IPS-18c (cell line): ENCODE measurements around the gene ZFYVE28.

Source experiments
- H3K4me3 ChIP-seq: 2 replicates; pipeline ENCODE4 v1.7.0; 2013; ENCODE audit warnings: low read depth, mild to moderate bottlenecking, low read length, moderate library complexity; ENCODE audit not compliant: insufficient read depth
- H3K9me3 ChIP-seq: one replicate; pipeline ENCODE4 v1.6.1; 2013; ENCODE audit warnings: mild to moderate bottlenecking, low read length, moderate library complexity; ENCODE audit not compliant: control insufficient read depth, insufficient read depth

The ZFYVE28 gene

DNA sequence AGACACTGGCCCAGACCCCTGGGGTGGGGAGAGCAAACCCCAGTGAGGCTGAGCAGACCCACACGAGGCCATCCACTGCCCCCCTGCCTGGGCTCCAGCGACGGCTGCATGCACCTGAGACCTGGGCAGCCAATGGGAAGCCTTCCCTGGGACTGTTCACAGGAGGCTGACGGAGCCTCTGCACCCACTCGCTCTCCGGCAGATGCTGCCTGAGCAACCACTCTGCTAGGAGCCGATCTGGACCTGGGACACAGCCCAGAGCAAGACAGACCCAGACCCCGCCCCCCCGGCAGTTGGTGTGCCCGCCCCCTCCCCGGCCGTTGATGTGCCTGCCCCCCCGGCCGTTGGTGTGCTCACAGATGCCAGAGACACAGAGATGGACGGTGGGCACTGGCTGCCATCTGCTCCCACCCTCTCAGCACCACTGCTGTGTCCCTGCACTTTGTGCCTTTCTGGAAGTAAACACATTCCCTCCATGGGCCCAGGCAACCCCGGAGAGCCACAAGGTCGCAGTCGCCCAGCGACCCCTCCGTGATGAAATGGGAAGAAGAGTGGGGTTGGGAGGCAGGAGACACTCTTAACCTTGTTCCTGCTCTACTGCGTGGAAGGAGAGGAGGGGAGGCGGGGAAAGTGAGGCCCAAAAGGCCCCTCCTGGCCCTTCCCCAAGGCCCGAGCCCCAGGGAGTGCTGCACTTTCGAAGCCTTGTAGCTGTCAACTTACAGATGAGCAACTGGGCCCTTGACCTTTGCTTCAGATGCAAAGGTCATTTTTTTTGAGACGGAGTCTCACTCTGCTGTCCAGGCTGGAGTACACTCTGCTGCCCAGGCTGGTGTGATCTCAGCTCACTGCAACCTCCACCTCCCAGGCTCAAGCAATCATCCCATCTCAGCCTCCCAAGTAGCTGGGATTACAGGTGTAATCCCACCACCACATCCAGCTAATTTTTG lies 62.0 kb downstream of the ZFYVE28 start:
- Histone ChIP-seq H3K9me3 (no peaks in the 10 kb centered on the region), H3K4me3 (no peak overlapping the region)

DNA sequence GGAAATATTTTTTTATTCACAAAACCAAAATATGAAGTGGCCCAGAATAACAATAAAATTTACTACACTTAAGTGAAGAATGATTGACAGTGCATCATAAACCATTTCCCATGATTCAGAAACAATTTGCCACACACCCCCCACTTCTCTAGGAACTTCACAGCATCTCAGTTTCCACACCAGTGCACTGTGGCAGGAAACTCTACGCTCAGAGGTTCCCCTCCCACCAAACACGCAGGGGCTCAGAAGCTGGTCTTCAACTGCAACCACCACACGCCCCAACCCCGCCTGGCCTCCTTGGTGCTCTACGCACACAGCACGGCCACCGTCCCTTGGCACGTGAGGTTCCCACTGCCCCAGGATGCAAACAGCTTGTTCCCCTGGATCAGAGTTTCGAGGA lies 63.7 kb downstream of the ZFYVE28 start:
- no peak overlapping the region for H3K4me3 ChIP-seq
- H3K9me3 ChIP-seq, result no peaks in the 10 kb centered on the region

DNA sequence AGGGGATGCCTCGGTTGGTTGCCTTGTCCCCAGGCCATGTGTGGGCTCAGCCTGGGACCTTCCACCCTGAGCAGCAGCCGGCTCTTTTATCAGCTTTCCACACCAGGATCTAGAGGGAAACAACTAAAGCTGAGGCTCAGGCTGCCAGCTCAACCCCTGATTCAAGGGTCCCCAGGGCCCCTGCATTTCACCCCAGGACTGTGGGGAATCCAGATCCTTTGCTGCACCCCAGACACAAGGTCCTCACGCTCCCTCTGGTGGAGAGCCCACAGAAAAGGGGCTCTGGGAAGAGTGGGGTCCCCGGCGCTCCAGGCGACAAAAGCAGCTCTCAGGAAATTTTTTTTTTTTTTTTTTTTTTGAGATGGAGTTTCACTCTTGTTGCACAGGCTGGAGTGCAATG lies 64.3 kb downstream of the ZFYVE28 start:
- no peaks in the 10 kb centered on the region for H3K9me3 ChIP-seq
- H3K4me3 ChIP-seq, result no peak overlapping the region

DNA sequence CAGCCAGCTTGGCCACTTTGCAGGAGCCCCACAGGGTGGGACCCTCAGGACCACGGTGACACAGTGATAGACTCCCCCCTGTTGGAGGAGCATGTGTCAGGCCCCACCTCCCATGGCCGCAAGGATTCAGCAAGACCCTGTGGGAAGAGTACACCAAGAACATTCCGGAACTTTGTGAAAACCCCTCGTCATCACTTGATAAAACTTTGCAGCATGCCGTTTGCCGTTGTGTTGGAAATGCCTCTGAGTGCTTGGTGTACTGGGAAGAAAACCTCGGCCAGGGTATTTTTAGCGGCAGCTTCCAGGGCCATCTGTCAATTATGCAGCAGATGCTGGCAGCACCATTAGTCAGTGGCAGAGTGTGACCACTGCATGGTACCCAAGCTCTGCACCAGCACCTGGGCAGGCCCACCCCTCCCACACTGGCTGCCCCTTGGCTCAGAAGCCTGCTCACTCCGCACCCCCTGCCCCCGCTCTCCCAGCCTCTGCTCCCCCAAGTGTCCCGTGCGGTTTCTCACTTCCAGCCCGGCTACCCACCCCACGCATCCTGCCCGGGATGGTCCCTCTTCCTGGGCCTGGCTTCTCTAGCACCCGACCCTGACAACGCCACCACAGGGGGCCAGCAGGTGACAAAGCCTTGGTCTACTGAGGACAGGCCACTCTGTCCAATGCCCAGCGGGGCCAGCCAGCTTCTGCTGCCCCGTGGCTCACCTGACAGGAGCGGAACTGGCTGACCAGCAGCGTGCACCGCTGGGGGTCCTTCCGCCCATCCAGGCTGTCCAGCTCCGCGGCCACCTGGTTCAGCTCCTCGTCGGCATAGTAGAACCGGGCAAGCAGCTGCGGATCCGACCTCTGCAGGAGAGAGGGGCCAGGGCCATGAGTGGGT lies 65.0 kb downstream of the ZFYVE28 start:
- Histone ChIP-seq H3K4me3 (no peak overlapping the region), H3K9me3 (no peaks in the 10 kb centered on the region)

GRCh38 chr4:2352729-2353221 lies 65.7 kb downstream of the ZFYVE28 start:
- Histone ChIP-seq H3K9me3 (no peaks in the 10 kb centered on the region), H3K4me3 (no peak overlapping the region)

DNA sequence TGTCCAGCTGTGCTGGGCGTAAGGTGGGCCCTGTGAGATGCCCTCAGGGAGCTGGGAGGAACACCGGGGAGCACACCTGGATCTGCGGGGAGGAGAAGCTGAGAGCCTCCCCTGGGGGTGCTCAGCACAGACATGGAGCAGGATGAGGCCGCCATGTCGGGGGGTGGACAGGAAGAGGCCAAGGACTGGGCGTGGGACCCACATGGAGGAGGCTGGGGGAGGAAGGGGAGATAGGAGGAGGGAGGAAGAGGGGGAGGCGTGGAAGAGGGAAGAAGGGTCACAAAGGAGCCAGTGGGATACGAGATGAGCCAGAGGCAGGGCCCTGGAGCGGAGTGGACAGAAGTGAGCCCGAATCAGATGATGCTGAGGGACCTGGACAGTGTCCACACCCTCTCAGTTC lies 66.3 kb downstream of the ZFYVE28 start:
- Histone ChIP-seq H3K9me3 (no peaks in the 10 kb centered on the region), H3K4me3 (no peak overlapping the region)

GRCh38 chr4:2350982-2351381 lies 67.5 kb downstream of the ZFYVE28 start:
- H3K4me3 ChIP-seq, result no peak overlapping the region
- H3K9me3 ChIP-seq, result no peaks in the 10 kb centered on the region

DNA sequence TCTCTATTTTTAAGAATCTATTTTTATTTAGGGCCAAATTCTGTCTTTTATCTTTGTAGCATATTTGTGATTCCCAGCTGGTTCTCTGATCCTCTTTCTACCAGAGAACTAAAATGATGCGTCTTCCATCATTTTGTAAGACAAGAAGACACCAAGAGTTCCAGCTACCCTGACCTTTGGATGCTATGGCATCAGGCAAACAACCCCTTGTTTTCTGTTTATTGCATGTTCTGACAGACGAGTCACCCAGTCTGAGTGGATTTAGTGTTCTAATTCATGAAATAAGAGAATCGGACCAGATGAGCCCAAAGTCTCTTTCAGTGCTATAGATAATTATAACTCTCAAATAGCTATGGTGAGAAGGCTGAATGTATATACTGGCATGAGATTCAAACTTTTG lies 69.7 kb downstream of the ZFYVE28 start:
- Histone ChIP-seq H3K4me3 (no peak overlapping the region), H3K9me3 (no peaks in the 10 kb centered on the region)

- Histone ChIP-seq H3K4me3 (no peak overlapping the region), H3K9me3 (no peaks in the 10 kb centered on the region)
Observed at GRCh38 chr4:2347190-2347589, 71.3 kb downstream of the ZFYVE28 start.

GRCh38 chr4:2343476-2343875 lies 75.0 kb downstream of the ZFYVE28 start:
- no peaks in the 10 kb centered on the region for H3K9me3 ChIP-seq
- H3K4me3 ChIP-seq, result no peak overlapping the region

DNA sequence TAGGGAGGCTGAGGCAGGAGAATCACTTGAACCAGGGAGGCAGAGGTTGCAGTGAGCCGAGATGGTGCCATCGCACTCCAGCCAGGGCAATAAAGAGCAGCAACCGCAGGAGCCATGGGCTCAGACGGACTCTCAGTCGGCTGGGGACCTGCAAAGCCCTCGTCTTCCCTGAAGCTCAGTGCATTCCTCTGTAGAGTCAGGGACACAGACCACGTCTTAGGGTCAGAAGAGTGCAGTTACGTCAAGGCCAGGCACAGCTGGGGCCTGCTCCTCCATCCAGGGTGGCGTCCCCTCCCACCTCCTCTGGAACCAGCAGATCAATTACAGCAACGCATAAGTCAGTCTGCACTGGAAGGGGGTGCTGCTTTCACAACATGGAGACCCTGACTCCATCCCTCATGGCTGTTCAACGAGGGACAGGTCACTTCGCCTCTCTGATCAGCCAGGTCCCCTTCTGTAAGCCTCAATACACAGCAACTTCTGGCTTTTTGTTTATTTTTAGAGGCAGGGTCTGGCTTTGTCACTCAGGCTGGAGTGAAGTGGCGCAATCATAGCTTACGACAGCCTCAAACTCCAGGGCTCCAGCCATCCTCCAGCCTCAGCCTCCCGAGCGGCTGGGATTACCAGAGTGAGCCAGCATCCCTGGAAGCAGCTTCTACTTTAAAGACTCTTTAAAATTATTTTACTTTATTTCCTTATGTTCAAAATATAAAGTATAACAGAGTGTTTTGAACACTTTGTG lies 76.4 kb downstream of the ZFYVE28 start:
- Histone ChIP-seq H3K4me3 (no peak overlapping the region), H3K9me3 (peaks cover 2% of the 10 kb centered on the region)

GRCh38 chr4:2341261-2341841 lies 77.1 kb downstream of the ZFYVE28 start:
- Histone ChIP-seq H3K9me3 (peaks cover 2% of the 10 kb centered on the region), H3K4me3 (no peak overlapping the region)

GRCh38 chr4:2340272-2341061 lies 78.0 kb downstream of the ZFYVE28 start:
- H3K9me3 ChIP-seq, result peaks cover 2% of the 10 kb centered on the region
- H3K4me3 ChIP-seq, result no peak overlapping the region

GRCh38 chr4:2339458-2340271 lies 78.8 kb downstream of the ZFYVE28 start:
- Histone ChIP-seq H3K9me3 (peaks cover 2% of the 10 kb centered on the region), H3K4me3 (no peak overlapping the region)

DNA sequence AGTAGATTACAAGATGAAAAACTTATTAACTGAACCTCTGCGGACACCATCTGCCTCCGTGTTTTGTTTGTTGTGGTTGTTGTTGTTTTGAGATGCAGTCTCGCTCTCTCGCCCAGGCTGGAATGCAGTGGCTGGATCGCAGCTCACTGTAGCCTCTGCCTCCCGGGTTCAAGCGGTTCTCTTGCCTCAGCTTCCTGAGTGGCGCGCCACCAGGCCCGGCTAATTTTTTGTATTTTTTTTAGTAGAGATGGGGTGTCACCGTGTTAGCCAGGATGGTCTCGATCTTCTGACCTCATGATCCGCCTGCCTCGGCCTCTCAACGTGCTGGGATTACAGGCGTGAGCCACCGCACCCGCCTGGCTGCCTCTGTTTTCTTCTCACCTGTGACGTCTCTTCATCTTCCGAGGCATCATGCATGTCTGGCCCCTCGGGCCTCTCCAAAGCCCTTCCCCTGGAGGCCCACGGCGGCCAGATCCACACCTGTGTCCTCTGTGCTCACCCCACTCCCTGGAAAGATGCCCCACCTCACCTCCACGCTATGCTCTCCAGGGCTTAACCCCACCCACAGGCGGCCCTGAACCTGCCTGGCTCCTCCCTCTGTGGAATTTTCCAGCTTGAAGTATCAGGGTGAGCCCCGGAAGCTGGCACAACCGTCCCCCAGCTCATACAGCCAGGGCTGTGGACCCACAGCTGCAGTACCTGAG lies 79.5 kb downstream of the ZFYVE28 start:
- H3K4me3 ChIP-seq, result no peak overlapping the region
- peaks cover 2% of the 10 kb centered on the region for H3K9me3 ChIP-seq
